Measurements from ENCODE around the gene SYT6. TPM values are rescaled to one million over a fixed set of nuclear protein-coding genes. Genes with fewer than 3 reads are reported as not detected.

The SYT6 gene
- total RNA-seq, 1 experiment from 2014 or later = 77.2 TPM

GRCh38 chr1:114097109-114097508 lies 56.6 kb downstream of the SYT6 start:
- DNase-seq = no peak
- no CpG with 5 or more reads among the region's 3 CpGs for WGBS (ENCODE audit: extremely low coverage, insufficient read length, low lambda C conversion rate)
- H4K5ac ChIP-seq (ENCODE audit: insufficient read length, low read depth, low read length) = no peak overlapping the region
- no peak overlapping the region for H3T11ph ChIP-seq (ENCODE audit: low read length)
- TF ChIP-seq, protein P1, sequence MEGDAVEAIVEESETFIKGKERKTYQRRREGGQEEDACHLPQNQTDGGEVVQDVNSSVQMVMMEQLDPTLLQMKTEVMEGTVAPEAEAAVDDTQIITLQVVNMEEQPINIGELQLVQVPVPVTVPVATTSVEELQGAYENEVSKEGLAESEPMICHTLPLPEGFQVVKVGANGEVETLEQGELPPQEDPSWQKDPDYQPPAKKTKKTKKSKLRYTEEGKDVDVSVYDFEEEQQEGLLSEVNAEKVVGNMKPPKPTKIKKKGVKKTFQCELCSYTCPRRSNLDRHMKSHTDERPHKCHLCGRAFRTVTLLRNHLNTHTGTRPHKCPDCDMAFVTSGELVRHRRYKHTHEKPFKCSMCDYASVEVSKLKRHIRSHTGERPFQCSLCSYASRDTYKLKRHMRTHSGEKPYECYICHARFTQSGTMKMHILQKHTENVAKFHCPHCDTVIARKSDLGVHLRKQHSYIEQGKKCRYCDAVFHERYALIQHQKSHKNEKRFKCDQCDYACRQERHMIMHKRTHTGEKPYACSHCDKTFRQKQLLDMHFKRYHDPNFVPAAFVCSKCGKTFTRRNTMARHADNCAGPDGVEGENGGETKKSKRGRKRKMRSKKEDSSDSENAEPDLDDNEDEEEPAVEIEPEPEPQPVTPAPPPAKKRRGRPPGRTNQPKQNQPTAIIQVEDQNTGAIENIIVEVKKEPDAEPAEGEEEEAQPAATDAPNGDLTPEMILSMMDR (conservative IDR thresholded peaks at IDR 0.05) = no peak
- H2BK20ac ChIP-seq (ENCODE audit: low read depth, low read length, poor library complexity, severe bottlenecking) = no peak overlapping the region
- no peaks in the 10 kb centered on the region for H3K9me3 Mint-ChIP-seq
- H3K4me1 ChIP-seq (ENCODE audit: insufficient read depth, low read length) = peaks cover 2% of the 10 kb centered on the region
- H4K8ac ChIP-seq (replicated peaks; ENCODE audit: insufficient read length, low read depth, low read length) = no peak overlapping the region
- no peak overlapping the region for H2BK15ac ChIP-seq (ENCODE audit: low read depth, low read length)
- H3K4me3 Mint-ChIP-seq = no peak overlapping the region
- H3K36me3 Mint-ChIP-seq (ENCODE audit: insufficient read depth in 1 of 3, low read depth in 3 of 3) = peaks cover 59 to 99% (median 98%) of the 10 kb centered on the region in 3 experiments
- H3K4me2 ChIP-seq (ENCODE audit: insufficient read depth, insufficient read length, low read length) = no peak overlapping the region
- no peaks in the 10 kb centered on the region for H3K9me3 ChIP-seq (ENCODE audit: control insufficient read depth, low read depth, low read length)
- H3K23me2 ChIP-seq (ENCODE audit: insufficient read length, low read depth, low read length, poor library complexity, severe bottlenecking) = no peaks in the 10 kb centered on the region
- no peaks in the 10 kb centered on the region for H3K79me2 ChIP-seq (ENCODE audit: insufficient read depth, low read length)
- no peak overlapping the region for H3K14ac ChIP-seq (ENCODE audit: insufficient read depth, low read length)
- H2BK12ac ChIP-seq (ENCODE audit: insufficient read length, low read depth, low read length) = no peak overlapping the region
- no peak overlapping the region for H3K18ac ChIP-seq (ENCODE audit: insufficient read length, low read depth, low read length)
- H3K4me1 Mint-ChIP-seq = peaks cover 24 to 29% of the 10 kb centered on the region in 2 experiments
- no peak overlapping the region for H2AFZ ChIP-seq (ENCODE audit: low read length)
- H3K23ac ChIP-seq (ENCODE audit: insufficient read length, low read depth, low read length) = no peak overlapping the region
- H4K91ac ChIP-seq (ENCODE audit: insufficient read length, low read depth, low read length) = no peak overlapping the region
- no peaks in the 10 kb centered on the region for H3K27me3 ChIP-seq (ENCODE audit: insufficient read depth, low read length)
- H2BK120ac ChIP-seq (ENCODE audit: low read depth, low read length, poor library complexity, severe bottlenecking) = no peak overlapping the region
- H3K9ac ChIP-seq (ENCODE audit: extremely low read depth, insufficient read length, low read length) = no peak overlapping the region
- H4K20me1 ChIP-seq (ENCODE audit: control insufficient read depth, insufficient read depth, insufficient read length) = no peaks in the 10 kb centered on the region
- no peak overlapping the region for H3K56ac ChIP-seq (ENCODE audit: insufficient read length, low read depth, low read length)
- H3K79me1 ChIP-seq (ENCODE audit: insufficient read depth, low read depth, low read length, poor library complexity, severe bottlenecking) = no peaks in the 10 kb centered on the region
- H3K27ac ChIP-seq (ENCODE audit: insufficient read length, low read depth, low read length) = no peak overlapping the region
- H3K27ac Mint-ChIP-seq = peak overlapping the region in 2 of 3 experiments; percentile 44 to 79; a peak in 1 of 7 replicates
- no peak overlapping the region for H2BK5ac ChIP-seq (ENCODE audit: insufficient read length, low read length)
- no peak overlapping the region for H2AK5ac ChIP-seq (ENCODE audit: insufficient read length, low read length)
- H3K4ac ChIP-seq (ENCODE audit: low read depth, low read length) = no peak overlapping the region
- no peaks in the 10 kb centered on the region for H3K27me3 Mint-ChIP-seq (ENCODE audit: low read depth)
